Measurements from ENCODE around the gene DHDH. TPM values are rescaled to one million over a fixed set of nuclear protein-coding genes. Genes with fewer than 3 reads are reported as not detected.
A peak's percentile ranks its signal among the peaks of the same experiment; 100 is the strongest.
"Not testable (repeated sequence)": the region's sequence is repeated elsewhere in the genome, so short reads cannot be mapped to it uniquely, and the experiment has no call there.

Gene DHDH
- total RNA-seq, 1 donor from 2014 or later: 1.2 TPM

- ATAC-seq: no peak
Measured at GRCh38 chr19:48918071-48918470, 15.4 kb upstream of the DHDH start.

GRCh38 chr19:48918801-48919247 is 14.7 kb upstream of the DHDH start:
- ATAC-seq: no peak

- not testable (repeated sequence) for ATAC-seq
Measured at GRCh38 chr19:48919271-48919670, 14.2 kb upstream of the DHDH start.

- no peak for ATAC-seq
Measured at GRCh38 chr19:48920949-48921348, 12.6 kb upstream of the DHDH start.

DNA sequence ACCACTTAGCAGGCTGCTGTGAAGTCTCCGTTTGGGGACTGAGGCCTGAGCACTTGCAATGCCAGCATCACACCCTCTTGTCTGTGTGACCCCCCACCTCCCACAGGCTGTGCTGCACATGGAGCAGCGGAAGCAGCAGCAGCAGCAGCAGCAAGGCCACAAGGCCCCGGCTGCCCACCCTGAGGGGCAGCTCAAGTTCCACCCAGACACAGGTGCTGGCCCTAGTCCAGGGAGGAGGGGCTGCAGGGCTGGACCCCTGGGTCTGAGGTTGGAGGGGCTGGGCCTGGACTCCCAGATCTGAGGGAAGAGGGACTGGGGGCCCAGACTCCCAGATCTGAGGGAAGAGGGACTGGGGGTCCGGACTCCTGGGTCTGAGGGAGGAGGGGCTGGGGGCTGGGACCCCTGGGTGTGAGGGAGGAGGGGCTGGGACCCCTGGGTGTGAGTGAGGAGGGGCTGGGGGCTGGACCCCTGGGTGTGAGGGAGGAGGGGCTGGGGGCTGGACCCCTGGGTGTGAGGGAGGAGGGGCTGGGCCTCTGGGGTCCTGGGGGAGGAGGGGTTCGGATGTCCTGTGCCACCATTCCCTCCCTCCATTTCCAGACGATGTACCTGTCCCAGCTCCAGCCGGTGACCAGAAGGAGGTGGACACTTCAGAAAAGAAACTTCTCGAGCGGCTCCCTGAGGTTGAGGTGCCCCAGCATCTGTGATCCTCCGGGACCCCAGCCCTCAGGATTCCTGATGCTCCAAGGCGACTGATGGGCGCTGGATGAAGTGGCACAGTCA is 11.6 kb upstream of the DHDH start:
- no peak for ATAC-seq

DNA sequence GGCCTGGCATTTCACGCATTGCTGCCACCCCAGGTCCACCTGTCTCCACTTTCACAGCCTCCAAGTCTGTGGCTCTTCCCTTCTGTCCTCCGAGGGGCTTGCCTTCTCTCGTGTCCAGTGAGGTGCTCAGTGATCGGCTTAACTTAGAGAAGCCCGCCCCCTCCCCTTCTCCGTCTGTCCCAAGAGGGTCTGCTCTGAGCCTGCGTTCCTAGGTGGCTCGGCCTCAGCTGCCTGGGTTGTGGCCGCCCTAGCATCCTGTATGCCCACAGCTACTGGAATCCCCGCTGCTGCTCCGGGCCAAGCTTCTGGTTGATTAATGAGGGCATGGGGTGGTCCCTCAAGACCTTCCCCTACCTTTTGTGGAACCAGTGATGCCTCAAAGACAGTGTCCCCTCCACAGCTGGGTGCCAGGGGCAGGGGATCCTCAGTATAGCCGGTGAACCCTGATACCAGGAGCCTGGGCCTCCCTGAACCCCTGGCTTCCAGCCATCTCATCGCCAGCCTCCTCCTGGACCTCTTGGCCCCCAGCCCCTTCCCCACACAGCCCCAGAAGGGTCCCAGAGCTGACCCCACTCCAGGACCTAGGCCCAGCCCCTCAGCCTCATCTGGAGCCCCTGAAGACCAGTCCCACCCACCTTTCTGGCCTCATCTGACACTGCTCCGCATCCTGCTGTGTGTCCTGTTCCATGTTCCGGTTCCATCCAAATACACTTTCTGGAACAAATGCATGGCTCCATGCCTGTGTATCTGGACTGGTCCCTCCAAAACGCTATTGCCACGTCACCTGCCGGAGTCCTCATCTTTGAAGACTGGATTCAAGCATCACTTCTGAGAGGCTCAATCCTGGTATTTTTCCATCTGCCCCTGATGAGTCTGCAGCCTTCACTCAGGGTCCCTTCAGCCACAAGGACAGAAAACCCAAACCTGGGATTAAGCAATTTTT is 10.7 kb upstream of the DHDH start:
- no peak for ATAC-seq

DNA sequence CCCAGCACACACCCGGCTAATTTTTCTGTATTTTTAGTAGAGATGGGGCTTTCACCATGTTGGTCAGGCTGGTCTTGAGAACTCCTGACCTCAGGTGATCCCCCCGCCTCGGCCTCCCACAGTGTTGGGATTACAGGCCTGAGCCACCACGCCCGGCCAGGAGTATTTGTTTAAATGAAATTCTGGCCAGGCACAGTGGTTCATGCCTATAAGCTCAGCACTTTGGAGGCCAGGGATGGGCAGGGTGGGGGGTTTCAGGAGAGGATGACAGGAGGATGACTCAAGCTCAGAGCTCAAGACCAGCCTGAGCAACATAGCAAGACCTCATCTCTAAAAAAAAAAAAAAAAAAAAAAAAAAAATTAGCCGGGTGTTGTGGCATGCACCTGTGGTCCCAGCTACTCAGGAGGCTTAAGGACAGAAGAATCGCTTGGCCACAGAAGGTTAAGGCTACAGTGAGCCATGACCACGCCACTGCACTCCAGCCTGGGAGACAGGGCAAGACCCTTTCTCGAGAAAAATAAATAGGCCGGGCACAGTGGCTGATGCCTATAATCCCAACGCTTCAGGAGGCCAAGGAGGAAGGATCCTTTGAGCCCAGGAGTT is 8.2 kb upstream of the DHDH start:
- peak; percentile 70 for ATAC-seq

DNA sequence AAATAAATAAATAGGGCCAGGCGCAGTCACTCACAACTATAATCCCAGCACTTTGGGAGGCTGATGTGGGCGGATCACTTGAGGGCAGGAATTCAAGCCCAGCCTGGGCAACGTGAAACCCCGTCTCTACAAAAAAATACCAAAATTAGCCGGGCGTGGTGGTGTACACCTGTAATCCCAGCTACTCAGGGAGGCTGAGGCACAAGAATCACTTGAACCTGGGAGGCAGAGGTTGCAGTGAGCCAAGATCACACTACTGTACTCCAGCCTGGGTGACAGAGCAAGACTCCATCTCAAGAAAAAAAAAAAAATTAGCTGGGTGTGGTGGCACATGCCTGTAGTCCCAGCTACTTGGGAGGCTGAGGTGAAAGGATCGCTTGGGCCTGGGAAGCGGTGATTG is 7.6 kb upstream of the DHDH start:
- ATAC-seq: not testable (repeated sequence)

DNA sequence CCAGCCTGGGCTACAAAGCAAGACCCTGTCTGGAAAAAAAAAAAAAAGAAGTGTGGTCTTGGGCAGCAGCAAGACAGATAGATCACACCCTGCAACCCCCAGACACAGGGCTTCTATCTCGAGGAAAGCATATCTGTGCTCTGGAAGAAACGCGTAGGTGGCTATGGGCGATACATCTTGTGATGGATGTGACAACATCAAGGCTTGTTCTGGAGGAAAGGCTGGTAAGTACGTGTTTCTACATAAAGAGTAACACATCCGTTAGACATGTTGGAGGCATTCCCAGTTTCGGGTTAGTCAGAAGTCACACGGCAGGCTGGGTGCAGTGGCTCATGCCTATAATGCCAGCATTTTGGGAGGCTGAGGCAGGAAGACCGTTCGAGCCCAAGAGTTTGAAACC is 6.6 kb upstream of the DHDH start:
- ATAC-seq: peak; percentile 87

GRCh38 chr19:48927692-48928091 is 5.8 kb upstream of the DHDH start:
- ATAC-seq: not testable (repeated sequence)

- peak; percentile 41 for ATAC-seq
Measured at GRCh38 chr19:48928164-48929025, 5.1 kb upstream of the DHDH start.

- ATAC-seq: no peak
Measured at GRCh38 chr19:48934837-48935236, 1.3 kb downstream of the DHDH start.

GRCh38 chr19:48935864-48936263 is 2.4 kb downstream of the DHDH start:
- ATAC-seq: no peak

DNA sequence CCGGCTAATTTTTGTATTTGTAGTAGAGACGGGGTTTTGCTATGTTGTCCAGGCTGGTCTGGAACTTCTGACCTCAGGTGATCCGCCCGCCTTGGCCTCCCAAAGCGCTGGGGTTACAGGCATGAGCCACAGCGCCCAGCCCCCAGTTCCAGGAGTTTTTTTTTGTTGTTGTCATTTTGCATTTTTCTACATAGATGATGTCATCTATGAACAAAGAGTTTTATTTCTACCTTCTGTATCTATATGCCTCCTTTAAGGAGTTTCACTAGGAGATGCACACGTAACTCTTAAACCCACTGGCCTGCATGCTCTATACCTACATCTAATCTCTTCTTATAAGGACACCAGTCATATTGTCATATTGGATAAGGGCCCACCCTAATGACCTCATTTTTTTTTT is 4.8 kb downstream of the DHDH start:
- ATAC-seq: no peak

DNA sequence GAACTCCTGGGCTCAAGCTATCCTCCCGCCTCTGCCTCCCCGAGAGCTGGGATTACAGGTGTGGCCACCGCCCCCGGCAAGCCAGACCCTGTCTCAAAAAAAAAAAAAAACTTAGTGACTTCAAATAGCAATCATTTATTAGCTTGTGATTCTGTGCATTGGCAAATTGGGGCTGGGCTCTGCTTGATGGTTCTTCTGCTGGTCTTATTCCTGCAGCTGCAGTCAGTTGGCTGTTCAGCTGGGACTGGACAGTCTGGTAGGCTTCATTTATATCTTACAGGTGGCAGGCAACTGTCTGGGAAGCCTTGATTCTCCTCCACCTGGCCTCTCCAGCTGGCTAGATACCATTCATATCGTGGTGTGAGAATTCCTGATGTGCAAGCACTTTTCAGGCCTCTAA is 7.4 kb downstream of the DHDH start:
- ATAC-seq: no peak

- ATAC-seq: no peak
Measured at GRCh38 chr19:48943081-48943480, 9.6 kb downstream of the DHDH start.

DNA sequence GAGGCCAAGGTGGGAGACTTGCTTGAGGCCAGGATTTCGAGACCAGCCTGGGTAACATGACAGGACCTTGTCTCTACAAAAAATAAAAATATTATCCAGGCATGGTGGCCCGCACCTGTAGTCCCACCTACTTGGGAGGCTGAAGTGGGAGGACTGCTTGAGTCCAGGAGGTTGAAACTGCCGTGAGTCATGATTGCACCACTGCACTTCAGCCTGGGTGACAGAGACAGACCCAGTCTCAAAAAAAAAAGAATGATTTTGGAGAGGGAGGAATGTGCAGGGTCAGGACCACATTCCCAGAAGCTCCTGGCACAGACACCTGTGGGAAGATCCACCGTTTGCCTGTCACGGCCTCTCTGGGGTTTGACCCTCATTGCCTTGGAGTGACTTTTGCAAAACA is 11.9 kb downstream of the DHDH start:
- ATAC-seq: no peak

GRCh38 chr19:48945817-48946216 is 12.3 kb downstream of the DHDH start:
- no peak for ATAC-seq

GRCh38 chr19:48946463-48947257 is 13.2 kb downstream of the DHDH start:
- peak; percentile 18 for ATAC-seq

DNA sequence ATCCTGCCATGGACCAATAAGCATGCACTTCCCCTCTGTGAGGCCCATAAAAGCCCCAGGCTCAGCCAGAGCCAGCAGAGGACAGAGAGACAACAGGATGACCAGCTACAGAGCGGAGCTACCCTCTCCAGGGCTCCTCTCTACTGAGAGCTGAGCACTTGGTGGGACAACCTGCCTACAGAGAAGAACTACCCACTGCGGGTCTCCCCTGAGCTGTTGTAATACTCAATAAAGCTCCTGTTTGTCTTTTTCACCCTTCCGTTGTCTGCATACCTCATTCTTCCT is 13.7 kb downstream of the DHDH start:
- ATAC-seq: no peak

- ATAC-seq: no peak
Measured at GRCh38 chr19:48950159-48950558, 16.7 kb downstream of the DHDH start.
